CD4-positive, alpha-beta T cell treated with Interleukin-4 for 4 hours (primary cell): Measurements from ENCODE around the gene CNOT11.
A peak's percentile ranks its signal among the peaks of the same experiment; 100 is the strongest.

Source experiments
- DNase-seq: peaks from one replicate; pipeline ENCODE4 v3.0.0-alpha.2; 2020

Gene CNOT11

DNA sequence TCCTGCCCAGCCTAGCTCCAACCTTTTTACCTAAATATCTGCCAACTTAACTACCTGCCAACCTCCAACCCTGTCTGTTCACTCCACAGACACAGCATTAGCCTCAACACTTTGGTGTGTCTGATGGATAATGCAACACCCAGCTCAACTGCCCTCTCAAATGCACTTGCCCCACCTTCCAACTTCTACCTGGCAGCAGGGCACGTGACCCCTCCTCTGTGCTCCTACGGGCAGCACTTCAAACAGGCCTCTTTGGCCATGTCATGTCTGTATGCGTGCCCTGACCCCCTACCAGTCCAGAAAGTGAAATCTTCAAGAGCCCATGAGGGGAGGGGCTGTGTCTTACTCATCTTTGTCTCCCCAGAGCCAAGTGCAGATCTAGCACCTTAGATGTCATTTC, 30.3 kb downstream of the CNOT11 start:
- no peak for DNase-seq

GRCh38 chr2:101286684-101287083, 34.0 kb downstream of the CNOT11 start:
- no peak for DNase-seq

GRCh38 chr2:101287303-101287702, 34.6 kb downstream of the CNOT11 start:
- no peak for DNase-seq

DNA sequence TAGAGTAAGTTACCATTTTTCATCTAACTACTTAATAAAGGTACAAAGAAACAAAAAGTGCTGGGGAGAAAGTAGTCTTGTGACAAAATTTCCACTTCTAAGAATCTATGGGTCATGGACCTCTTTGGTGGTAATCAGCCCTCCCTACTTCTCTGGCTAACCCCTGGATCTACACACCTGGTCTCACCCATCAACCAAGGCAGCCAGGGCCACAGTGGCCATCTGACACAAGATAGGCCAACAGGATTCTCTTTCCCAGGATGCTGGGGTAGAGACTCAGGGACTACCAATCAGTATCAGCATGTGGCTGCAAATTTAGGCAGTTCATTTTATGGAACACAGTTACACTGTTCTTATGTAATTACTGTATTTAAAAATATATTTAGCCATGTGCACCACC, 38.0 kb downstream of the CNOT11 start:
- no peak for DNase-seq

DNA sequence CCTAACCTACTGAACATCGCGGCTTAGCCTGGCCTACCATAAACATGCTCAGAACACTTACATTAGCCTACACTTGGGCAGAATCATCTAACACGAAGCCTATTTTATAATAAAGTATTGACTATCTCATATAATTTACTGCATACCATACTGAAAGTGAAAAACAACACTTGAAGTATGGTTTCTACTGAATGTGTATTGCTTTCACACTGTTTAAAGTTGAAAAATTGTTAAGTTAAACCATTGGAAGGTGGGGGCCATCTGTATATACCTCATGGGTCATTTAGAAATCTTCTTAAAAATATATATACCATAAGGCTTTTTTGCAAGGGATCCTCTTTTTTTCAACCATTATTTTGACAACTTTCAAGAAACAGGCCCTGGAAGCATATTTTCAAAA, 39.3 kb downstream of the CNOT11 start:
- DNase-seq, result no peak

GRCh38 chr2:101293544-101293943, 40.9 kb downstream of the CNOT11 start:
- no peak for DNase-seq

DNA sequence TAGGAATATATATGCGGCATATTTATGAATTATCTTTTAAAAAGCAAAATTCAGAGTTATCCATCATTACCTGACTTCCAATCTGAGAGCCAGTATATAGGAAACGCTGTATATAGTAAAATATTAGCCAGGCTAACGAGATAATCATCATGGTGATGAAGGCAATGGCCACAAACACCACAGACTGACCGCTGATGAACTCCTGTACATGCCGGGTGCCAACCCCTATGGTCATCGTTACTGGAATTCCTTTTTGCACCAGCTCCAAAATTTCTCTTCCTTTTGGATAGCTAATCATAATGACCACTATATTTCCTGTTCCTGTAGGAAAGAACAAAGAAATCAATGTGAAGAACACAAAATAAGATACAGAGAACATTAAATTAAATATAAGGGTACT, 42.2 kb downstream of the CNOT11 start:
- DNase-seq, result no peak

DNA sequence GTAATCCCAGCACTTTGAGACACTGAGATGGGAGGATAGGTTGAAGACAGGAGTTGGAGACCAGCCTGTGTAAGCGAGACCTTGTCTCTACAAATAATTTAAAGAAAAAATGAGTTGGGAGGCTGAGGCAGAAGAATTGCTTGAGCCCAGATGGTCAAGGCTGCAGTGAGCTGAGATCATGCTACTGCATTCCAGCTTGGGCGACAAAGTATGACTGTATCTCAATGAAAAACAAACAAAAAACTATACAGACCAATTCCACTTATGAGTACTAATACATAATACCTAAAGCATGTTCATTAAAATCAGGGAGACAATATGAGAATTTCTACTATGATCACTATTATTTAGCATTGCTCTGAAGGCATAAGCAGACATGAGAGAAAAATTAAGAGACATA, 43.2 kb downstream of the CNOT11 start:
- no peak for DNase-seq

GRCh38 chr2:101296371-101296770, 43.7 kb downstream of the CNOT11 start:
- DNase-seq, result no peak

GRCh38 chr2:101297383-101297782, 44.7 kb downstream of the CNOT11 start:
- DNase-seq, result no peak

- DNase-seq, result no peak
Measured at GRCh38 chr2:101299604-101300003, 46.9 kb downstream of the CNOT11 start.

DNA sequence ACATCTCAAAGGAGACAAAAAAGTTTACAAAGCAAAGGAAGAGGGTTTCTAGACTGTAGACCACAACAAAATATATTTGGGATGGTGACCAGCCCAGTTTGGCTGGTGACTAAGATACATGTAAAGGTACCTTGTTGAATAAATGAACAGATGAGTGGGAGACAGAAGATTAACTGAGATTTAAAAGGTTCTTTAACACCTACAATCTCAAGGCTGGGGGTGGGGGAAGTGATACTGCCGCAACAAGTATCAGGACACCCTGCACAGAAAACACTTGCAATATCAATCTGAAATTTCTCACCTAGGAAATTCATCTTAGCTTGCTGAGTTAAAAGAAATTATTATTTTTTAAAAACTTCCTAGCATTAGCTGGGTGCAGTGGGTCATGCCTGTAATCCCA, 47.5 kb downstream of the CNOT11 start:
- DNase-seq, result no peak

DNA sequence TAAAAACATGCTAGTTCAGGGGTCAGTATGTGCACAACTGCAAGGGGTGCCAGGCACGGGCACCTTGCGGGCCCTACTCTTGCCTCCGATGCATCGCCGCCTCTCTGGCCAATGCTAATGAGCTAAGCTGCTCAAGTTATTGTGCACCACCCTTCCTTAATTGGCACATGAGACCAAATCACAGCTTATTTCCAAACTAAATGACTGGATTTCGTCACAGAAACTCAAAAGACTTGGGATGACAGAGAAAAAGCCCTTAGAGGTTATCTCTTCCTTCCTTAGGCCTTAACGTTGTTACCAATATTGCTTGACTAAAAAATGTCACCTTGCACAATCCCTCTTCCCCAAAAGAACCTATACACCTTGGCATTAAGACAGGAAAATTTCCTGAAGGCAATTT, 48.1 kb downstream of the CNOT11 start:
- no peak for DNase-seq

DNA sequence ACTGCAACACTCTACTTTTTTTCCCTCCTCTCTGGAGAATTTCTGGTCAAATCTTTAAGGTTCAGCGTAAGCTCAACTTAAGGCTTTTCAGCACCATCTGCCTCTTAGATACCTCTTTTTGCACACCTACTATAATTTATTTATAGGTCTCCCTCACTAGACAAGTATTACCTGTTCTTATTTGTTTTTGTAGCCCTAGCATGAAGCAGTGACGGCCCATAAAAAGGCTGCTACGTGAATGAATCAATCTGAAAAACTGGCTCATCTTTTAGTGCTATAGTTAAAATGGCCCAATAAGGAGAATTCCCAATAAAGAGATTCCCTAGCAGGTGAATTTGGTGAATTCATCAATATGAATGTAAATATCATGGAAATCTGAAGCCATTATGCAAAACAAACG, 49.3 kb downstream of the CNOT11 start:
- DNase-seq, result no peak

DNA sequence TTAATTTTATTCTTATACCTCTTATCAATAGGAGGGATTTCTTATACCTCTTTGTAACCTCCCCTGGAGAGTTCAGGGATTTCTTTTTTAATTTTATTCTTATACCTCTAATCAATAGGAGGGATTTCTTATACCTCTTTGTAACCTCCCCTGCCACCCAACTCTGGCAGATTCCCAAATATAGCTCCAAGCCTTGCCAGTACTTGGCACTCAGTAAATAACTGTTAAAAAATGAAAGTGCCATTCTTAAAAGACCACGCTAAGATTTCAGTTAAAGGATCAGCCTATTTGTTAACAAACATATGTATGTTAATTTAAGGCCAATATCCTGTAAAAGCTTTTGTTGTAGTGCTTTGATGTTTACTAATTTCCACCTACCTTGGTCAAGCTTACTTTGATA, 51.0 kb downstream of the CNOT11 start:
- DNase-seq, result no peak

- DNase-seq, result no peak
Measured at GRCh38 chr2:101305035-101305434, 52.3 kb downstream of the CNOT11 start.

DNA sequence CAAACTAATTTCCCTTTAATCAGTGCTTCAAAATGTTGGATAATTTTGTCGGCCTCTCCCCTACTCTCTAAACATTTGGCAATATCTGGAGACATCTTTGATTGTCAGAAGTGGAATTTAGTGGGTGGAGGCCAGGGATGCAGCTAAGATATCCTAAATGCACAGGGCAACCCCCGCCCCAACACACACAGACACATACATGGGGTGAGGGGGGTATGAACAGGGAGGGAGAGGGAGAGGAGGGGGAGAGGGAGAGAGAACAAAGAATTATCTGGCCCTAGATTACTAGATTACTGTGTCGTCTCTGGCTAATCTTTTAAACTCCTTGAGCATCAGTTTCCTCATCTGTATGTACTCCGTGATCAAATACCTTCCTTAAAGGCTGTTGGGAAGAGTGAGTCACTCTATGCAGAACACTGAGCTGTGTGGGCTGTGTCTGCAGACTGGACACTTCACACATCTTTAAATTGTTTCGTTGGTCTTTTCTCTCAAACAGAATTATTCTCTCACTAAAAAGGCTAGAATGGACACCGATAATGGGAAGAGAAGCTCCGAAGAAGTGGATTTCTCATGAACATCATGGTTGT, 52.9 kb downstream of the CNOT11 start:
- DNase-seq, result no peak

- no peak for DNase-seq
Measured at GRCh38 chr2:101306410-101306809, 53.7 kb downstream of the CNOT11 start.

DNA sequence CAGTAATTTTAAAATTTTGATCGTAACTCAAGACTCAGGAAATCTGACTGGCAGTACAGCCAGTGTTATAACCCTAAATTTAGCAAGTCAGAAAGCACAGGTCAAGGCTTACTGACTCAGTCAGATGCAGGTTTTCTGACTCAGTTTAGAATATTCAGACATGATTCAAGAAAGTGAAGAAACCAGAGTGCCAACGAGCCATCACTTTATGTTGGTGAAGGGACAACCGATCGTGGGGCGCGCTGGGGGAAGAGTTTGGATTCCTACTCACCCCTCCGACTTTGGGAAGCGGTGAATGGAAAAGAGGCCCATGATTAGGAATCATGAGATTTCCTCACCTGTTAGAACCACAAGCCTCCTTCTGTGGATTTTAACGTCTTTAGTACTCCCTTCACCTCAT, 54.8 kb downstream of the CNOT11 start:
- no peak for DNase-seq

- DNase-seq, result no peak
Measured at GRCh38 chr2:101307950-101308431, 55.3 kb downstream of the CNOT11 start.

DNA sequence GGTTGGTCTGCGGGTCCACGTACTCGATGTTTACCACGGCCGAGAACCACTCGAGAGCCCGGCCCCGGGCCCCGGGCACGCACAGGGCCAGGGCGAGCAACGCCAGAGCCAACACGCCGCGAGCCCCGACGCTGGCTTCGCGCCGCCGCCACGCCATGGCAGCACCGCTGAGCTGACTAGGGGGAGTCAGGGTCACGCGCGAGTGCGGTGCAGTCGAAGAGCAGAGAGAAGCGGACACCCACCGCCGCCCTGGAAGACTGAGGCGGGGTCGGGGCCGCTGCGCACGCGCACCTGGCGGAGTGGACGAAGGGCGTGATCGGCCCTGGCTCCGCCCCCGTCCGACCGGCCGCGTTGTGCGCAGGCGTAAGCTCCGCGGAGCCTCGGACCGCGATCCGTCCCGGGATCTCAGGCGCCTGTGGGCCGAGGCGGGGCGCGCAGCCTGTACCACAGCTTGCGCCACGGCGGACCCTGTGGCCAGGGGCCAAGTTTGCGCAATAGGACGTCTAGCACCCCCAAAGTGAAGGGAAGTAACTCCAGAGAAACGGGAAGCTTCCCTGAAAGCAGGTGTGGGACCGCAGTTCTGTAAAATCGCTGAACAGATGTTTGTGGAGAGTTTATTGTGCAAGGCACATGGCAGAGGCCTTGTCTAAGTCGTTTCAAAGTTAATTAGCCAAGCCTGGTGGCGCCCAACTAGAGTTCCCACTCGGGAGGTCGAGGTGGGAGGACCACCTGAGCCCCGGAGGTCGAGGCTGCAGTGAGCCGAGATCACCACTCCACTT, 55.9 kb downstream of the CNOT11 start, which contains the start of gene RNF149:
Gene RNF149, minus strand, starts transcription at position 270 of the 779 bp plus-strand sequence. Its CDS starts 113 bp downstream, at position 157.
- peak; percentile 87 for DNase-seq

DNA sequence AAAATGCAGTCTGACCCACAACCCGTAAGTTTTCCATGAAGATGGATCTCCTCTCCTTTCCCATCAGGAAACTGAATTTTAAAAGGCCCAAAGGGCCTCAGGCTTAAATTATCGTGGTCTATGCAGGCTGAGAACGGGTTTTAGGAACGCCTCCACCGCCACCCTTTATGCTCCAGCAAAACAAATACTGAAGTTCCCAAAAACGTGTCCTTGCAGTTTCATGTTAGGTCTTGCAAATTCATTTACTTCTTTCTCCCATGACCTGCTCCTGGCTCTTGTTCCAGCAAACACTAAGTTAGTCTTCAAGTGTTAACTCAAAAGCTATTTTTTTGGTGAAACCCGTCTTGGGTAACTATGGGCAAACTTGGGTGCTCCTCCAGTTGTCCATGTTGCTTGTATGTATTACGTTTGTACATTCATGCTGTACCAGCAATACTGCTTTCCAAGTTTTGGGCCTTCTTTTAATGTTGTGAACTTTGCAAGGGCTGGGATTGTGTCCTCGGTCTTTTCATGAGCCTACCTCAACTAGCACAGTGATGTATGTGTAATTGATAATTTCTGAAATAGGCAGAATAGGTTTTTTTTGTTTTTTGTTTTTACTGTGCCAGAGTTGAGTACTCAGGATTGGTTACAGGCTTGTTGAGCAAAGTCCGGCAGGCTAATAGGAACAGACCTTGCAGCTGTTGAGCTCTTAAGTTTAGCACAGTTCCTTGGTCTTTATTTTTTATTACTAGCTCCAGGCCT, 57.6 kb downstream of the CNOT11 start:
- no peak for DNase-seq

- DNase-seq, result peak; percentile 62
Measured at GRCh38 chr2:101310834-101311695, 58.4 kb downstream of the CNOT11 start.
